GM19455 (cell line): ENCODE data around the gene MGAT4D.
"Not testable (repeated sequence)": the region's sequence is repeated elsewhere in the genome, so short reads cannot be mapped to it uniquely, and the experiment has no call there.

Experiments
- ATAC-seq: cut with Tn5 transposase; IDR thresholded peaks from one replicate; pipeline ENCODE4 v1.9.1; 2021; ENCODE audit not compliant: unreplicated experiment

MGAT4D gene

GRCh38 chr4:140497747-140498636 lies at the start of gene MGAT4D:
MGAT4D (minus strand) TSS chr4:140498293; CDS start chr4:140498222, 71 bp downstream.
- ATAC-seq: no peak

DNA sequence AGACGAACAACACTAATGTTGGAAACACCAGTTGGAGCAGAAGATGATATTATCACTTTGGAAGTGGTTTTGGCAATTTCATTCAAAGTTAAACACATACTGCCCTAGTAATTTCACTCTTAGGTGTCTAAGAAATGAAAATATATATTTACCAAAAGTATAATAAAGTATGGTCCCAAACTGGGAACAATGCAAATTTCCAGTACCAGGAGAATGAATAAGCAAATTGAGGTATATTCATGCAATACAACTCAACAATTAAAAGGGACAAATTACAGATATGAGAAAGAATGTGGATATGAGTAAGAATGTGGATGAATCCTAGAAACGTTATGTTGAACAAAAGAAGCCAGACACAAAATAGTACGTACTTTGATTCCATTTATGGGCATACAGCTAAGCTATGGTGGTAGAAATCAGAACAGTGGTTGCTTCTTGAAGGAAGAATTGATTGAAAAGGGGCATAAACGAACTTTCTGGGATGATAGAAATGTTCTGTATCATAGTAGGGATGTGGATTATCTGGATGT lies 35.9 kb upstream of the MGAT4D start:
- ATAC-seq: no peak

GRCh38 chr4:140529434-140529833 lies 31.3 kb upstream of the MGAT4D start:
- ATAC-seq: no peak

- ATAC-seq: peak; percentile 100
Measured at GRCh38 chr4:140523857-140524742, 26.0 kb upstream of the MGAT4D start, which contains the start of gene ELMOD2. ELMOD2 (plus strand) TSS chr4:140524168; CDS start chr4:140525429, 1,261 bp downstream.

GRCh38 chr4:140523370-140523856 lies 25.3 kb upstream of the MGAT4D start:
- ATAC-seq: peak; percentile 23

- no peak for ATAC-seq
Measured at GRCh38 chr4:140515423-140515822, 17.3 kb upstream of the MGAT4D start.

DNA sequence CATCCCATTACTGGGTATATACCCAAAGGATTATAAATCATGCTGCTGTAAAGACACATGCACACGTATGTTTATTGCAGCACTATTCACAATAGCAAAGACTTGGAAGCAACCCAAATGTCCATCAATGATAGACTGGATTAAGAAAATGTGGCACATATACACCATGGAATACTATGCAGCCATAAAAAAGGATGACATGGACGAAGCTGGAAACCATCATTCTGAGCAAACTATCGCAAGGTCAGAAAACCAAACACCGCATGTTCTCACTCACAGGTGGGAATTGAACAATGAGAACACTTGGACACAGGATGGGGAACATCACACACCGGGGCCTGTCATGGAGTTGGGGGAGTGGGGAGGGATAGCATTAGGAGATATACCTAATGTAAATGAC lies 15.7 kb upstream of the MGAT4D start:
- not testable (repeated sequence) for ATAC-seq

- ATAC-seq: no peak
Measured at GRCh38 chr4:140504261-140504660, 6.2 kb upstream of the MGAT4D start.

- ATAC-seq: no peak
Measured at GRCh38 chr4:140499391-140499790, 1.3 kb upstream of the MGAT4D start.

GRCh38 chr4:140497405-140497746 lies 717 bp downstream of the MGAT4D start:
- no peak for ATAC-seq

DNA sequence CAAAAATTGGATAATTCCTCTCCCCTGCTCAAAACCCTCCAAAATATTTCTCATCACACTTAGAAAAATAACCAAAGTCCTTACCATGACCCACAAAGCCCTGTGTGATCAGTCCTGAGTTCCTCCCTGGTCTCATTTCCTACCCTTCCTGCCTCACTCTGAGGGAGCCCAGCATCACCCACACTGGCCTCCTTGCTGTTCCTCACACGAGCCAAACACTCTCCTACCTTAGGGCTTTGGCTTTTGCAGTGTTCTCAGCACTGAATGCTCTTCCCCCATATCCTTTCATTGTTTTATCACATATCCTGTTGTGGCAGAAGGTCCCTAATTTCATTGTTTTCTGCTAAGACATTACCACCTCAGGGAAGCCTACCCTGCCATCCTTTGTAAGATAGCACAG lies 12.2 kb downstream of the MGAT4D start:
- ATAC-seq: no peak

DNA sequence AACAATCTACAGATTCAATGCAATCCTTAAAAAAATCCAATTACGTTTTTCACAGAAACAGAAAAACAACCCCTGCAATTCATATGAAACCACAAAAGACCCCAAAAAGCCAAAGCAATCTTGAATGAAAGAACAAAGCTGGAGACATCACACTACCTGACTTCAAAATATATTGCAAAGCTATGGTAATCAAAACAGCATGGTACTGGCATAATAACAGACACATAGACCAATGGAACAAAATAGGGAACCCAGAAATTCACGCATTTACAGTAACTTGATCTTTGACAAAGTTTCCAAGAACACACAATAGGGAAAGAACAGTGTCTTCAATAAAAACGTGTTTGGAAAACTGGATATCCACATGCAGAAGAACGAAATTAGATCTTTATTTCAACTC lies 14.6 kb downstream of the MGAT4D start:
- ATAC-seq: no peak

- no peak for ATAC-seq
Measured at GRCh38 chr4:140472156-140472555, 25.9 kb downstream of the MGAT4D start.

DNA sequence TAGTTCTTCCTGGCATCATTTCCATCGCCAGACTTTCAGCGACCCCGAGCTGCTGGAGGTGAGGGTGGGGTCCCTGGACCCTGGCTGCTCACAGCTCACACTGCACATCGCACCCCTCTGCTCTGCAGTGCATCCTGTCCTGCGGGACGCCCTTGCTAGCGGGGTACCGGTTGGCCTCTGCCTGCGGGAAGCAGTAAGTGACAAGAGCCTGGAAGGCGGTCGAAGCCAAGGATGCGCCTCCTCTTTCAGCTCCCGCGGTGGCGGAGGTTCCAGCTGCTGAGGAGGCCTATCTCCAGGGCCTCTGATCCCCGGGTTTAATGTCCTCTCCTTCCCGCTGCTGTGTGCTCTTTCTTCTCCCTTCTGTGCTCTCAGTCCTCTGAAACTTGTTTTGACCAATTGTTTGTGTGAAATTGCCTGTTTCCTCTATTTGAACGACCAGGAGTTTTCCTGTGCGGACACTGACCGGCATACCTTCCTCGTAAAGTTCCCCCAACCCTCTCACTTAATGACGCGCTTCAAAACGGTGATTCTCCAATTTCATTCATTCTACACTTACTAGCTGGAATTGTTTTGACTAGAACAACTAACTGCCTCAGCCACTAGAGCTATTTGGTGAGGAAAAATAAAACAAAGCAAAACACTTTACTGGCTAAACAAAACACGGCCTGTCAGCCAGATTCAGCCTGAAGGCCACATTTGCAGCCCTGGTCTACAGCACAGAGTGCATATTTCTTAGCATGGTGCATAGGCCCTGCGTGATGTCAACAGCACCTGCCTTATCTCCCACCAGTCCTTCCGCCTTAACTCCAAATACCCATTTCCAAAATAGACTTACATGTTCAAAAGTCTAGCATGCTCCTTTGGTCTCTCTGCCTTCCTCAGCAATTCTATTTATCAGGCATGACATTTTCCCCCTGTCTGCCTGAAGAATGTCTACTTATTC lies 28.0 kb downstream of the MGAT4D start:
- ATAC-seq: no peak

DNA sequence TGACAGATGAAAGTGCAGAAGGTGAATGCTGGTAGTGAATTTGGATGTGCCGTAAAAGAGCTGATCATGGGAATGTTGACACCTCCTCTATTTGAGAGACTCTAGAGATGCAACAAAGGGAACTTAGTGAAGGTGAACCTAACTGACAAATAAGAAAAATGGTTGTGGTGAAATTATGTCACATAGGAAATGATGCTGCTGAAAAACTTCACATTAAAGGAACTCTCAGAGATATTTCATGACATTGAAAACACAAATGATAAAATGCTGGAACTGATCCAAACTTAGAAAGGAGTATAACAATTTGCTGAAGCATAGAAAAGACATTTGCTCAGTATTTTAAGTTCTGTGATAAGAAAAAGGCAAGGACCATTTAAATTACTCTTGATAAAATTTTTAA lies 31.9 kb downstream of the MGAT4D start:
- no peak for ATAC-seq

DNA sequence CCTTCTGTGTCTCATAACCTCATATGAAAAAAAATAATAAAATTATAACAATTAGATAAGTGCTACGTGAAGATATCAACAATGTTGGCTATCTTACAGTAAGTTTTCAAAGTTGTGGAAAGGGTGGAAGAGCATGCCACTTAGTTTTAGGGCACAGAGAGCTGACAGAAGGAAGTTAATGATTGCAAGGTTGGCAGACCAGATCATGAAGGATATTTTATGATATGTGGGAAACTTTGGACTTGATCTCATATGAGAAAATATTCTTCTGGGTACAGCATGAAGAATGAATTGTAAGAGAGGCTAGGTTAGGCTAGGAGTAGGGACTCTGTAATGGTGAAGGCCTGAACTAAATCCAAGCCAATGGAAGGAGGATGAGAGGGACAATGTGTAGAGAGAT lies 34.5 kb downstream of the MGAT4D start:
- ATAC-seq: no peak

DNA sequence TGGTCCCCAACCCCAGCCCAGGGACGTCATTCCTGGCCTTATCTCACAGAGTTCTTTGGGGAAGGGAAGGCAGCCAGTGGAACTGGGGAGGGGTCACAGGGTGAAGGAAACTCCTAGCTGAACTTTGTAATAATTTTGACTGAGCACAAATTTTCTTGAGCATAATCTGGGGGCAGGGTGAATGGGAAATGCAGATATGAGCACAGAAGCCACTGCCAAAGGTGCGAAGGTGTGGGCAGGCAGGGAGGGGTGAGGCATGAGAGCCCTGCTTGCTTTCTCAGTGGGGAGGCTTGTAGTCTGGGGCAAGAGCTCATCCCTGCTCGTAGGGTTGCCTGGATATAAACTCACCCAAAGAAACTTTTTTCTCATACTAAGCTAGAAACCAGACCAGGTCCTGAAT lies 34.9 kb downstream of the MGAT4D start:
- ATAC-seq: no peak

DNA sequence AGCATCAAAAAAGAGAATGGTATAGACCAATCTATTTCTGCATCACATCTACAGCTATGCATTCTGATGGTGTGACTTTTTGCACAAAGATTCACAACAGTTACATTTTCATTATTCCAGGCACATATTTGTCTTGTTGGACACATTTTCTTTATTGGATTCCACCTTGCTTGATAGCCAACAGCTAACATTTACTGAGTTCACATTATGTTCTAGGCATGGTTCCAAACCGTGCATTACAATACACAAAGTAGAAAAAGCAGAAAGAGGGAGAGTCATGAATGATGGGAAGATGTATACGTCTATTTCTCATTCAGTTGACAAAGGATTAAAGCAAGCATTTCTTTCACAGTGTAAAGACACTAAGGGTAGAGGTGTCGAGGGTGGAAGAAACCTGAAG lies 47.7 kb downstream of the MGAT4D start:
- ATAC-seq: no peak

DNA sequence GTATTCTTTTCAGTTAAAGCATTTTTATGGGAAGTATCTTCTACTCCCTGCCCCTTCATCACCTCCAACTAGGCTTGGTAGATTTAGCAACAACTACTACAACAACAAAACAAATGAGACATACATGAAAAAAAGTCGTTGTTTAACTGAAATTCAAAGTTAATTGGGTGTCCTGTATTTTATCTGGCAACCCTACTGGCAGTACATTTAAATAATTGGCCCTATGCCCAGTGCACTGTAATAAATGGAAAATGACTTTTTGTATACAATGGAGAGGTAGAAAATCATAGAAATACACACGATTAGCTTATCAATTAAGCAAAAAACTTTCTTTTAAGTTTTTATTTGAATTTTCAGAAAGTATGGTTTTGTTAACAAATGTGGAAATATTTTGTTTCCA lies 49.3 kb downstream of the MGAT4D start:
- ATAC-seq: no peak

- no peak for ATAC-seq
Measured at GRCh38 chr4:140448162-140448561, 49.9 kb downstream of the MGAT4D start.
